NCI-H187 (cell line): ENCODE results near the gene RBMX2.
"Not testable (repeated sequence)": the region's sequence is repeated elsewhere in the genome, so short reads cannot be mapped to it uniquely, and the experiment has no call there.

Experiments
- DNase-seq, 2 experiments: peaks; one replicate each; lab custom pipeline; 2025; lab: John Stamatoyannopoulos, UW

The RBMX2 gene, protein sequence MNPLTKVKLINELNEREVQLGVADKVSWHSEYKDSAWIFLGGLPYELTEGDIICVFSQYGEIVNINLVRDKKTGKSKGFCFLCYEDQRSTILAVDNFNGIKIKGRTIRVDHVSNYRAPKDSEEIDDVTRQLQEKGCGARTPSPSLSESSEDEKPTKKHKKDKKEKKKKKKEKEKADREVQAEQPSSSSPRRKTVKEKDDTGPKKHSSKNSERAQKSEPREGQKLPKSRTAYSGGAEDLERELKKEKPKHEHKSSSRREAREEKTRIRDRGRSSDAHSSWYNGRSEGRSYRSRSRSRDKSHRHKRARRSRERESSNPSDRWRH

GRCh38 chrX:130401415-130402207 lies at the start of gene RBMX2:
TSS of gene RBMX2 (plus strand) at chrX:130401987. CDS start at chrX:130402033, 46 bp downstream.
- peak; percentile 71 for DNase-seq

- DNase-seq = not testable (repeated sequence)
Measured at GRCh38 chrX:130352050-130352449, 49.7 kb upstream of the RBMX2 start.

DNA sequence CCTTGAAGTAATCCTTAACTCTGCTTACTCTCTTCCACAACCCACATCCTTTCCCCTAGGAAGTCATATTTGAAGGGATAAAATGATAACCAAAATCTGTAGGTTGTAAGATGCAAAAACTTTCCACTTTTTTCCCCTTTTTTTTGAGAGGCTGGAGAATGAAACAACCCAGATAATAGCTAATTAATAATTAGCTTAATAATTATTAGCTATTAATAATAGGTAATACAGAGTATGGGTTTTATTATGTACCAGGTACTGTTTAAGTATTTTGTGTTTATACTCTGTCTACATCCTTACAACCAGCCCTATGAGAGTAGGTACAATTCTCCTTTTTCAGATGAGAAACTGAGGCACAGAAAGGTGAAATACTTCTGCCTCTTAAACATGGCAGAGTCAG lies 25.7 kb upstream of the RBMX2 start:
- no peak for DNase-seq

- no peak for DNase-seq
Measured at GRCh38 chrX:130378024-130378669, 23.6 kb upstream of the RBMX2 start.

GRCh38 chrX:130385520-130385919 lies 16.3 kb upstream of the RBMX2 start, which contains the start of gene GPR119:
TSS of gene GPR119 (minus strand) at chrX:130385674. CDS start at chrX:130385447, 227 bp downstream.
- DNase-seq = no peak

- DNase-seq = no peak
Measured at GRCh38 chrX:130386408-130386808, 15.4 kb upstream of the RBMX2 start.

DNA sequence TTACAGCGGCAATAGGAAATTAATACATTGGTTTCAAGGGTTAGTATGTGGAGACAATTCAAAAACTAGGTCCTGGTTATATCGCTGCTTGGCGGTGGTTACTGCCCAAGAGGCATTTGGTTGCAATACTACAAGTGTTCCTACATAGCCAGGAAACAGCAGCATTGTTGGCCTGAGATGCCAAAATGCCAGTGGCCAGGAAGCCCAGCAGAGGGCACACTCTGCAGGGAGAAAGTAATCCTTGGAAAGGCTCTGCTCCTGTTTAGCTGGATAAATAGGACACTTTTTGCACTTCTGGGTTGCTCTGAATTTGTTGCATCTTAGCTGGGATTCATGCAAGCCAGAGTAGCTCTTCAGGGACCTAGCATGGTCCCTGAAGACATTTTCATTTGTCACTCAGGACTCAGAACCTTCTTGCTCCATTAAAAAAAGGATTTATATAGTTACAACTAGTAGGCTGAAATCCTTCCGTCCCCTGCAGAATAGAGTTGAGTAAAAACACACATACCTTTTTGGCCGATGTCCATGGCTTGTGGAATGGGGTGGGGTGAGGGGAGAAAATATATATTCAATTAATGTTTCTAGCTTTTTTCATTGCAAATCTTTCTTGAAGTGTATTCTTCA lies 8.2 kb upstream of the RBMX2 start:
- peak in 1 of 2 experiments; percentile 8 for DNase-seq

- DNase-seq = no peak
Measured at GRCh38 chrX:130395341-130395740, 6.4 kb upstream of the RBMX2 start.

DNA sequence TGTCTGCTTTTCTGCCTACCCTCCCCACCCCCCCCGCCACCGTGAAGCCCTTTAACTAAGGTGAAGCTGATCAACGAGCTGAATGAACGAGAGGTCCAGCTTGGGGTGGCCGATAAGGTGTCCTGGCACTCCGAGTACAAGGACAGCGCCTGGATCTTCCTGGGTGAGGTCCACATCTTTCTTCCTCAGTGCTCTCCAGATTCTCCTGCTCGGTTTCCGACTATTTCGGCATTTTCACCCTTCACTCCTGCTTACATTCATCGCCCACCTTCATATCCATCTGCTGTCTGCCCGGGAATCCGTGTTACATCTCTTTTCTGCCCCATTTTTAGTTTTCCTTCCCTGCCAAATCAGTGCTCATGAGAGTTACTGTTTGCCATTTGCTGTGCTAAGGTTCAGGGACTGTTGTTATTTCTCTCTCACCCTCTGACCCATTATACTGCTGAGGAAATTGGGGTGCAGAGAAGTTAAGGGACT lies 459 bp downstream of the RBMX2 start:
- no peak for DNase-seq

DNA sequence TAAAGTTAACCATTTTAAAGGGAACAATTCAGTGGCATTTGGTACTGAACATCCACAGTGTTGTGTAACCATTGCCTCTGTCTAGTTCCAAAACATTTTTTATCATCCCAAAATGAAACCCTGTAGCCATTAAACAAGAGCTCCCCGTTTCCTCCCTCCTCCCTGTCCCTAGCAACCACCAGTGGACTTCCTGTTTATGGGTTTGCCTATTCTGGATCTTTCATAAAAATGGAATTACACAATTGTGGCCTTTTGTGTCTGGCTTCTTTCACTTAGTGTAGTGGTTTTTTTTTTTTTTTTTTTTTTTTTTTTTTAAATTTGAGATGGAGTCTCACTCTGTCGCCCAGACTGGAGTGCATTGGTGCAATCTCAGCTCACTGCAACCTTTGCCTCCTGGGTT lies 11.6 kb downstream of the RBMX2 start:
- no peak for DNase-seq

- no peak for DNase-seq
Measured at GRCh38 chrX:130414800-130415199, 13.0 kb downstream of the RBMX2 start.

DNA sequence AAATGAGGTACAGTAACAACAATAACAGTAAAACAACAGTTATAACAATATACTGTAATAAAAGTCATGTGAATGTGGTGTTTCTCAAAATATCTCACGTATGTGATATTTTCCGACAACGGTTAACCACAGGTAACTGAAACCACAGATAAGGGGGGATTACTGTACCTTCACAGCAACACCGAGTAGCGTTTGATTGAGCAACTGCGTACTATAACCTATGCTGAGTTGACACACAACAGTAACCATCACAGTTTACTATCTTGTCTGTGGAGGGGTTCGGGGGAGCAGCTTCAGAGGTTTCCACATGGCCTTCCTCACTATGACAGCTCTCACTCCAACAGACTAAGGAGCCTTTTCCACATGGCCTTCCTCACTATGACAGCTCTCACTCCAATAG lies 13.4 kb downstream of the RBMX2 start:
- DNase-seq = no peak

DNA sequence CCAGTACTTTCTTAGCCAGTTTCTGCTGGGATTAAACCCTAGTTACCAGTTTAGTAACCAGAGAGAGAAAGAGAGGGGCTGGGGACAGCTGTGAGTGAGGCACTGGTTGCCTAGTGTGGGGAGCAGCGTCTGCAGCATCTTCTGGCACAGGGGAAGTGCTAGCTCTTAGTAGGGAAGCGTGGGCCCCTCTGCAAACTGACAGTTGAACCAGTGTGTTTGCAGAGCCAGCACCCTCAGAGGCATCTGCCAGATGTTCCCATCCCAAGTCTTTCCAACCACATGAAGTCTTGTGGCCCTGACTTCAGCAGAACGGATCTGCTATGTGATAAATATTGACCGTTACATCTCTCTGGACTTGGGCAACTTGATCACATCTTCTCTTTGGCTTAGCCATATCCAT lies 15.0 kb downstream of the RBMX2 start:
- no peak for DNase-seq

DNA sequence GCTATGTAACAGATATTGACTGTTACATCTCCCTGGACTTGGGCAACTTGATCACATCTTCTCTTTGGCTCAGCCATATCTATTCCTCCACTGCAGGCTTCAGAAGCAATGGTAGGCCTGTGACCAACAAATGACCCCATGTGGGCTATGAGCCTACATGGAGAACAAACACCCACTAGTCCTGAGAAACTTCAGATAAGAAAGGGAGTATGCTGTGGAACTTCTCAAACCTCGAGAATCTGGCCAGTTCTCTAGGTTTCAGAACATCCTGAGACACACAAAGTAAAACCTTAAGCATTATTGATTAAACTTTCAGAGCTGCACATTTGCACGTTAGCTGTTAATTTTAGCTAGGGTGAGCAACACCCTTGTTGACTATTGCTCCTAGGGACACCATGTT lies 16.3 kb downstream of the RBMX2 start:
- no peak for DNase-seq

DNA sequence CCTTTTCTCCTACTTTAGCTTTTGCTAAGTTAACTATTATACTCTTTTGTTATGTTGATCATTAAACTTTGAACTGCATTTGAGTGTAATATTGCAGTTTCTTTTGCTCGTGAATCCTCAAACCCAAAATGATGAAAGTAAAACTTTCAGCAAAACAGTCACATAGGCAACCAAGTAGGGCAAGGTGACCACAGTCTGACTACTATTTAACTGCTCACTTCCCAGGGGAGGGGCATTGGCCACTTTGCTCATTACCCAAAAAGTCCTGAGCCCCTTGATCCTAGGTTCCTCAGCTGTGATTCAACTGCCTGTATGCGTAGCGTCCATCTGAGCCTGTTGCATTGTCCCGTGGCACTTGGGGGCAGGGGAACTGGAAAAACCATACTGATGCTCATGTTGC lies 17.0 kb downstream of the RBMX2 start:
- DNase-seq = no peak

GRCh38 chrX:130419263-130419662 lies 17.5 kb downstream of the RBMX2 start:
- DNase-seq = no peak

- DNase-seq = no peak
Measured at GRCh38 chrX:130426531-130426930, 24.7 kb downstream of the RBMX2 start.

DNA sequence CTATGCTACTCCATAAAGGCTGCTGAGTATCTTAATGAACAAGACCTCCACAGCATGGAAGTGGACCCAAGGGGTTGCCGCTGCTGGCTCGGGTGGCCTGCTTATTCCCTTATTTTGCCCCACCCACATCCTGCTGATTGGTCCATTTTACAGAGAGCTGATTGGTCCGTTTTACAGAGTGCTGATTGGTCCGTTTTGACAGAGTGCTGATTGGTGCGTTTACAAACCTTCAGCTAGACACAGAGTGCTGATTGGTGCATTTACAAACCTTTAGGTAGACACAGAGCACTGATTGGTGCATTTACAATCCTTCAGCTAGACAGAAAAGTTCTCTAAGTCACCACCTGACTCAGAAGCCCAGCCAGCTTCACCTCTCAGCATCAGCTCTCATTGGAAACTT lies 27.4 kb downstream of the RBMX2 start:
- DNase-seq = not testable (repeated sequence)

- no peak for DNase-seq
Measured at GRCh38 chrX:130435937-130436336, 34.1 kb downstream of the RBMX2 start.

GRCh38 chrX:130437996-130438395 lies 36.2 kb downstream of the RBMX2 start:
- DNase-seq = not testable (repeated sequence)

GRCh38 chrX:130443875-130444274 lies 42.1 kb downstream of the RBMX2 start:
- no peak for DNase-seq
